Measurements from ENCODE around the gene SUOX.
"Not testable (repeated sequence)": the region's sequence is repeated elsewhere in the genome, so short reads cannot be mapped to it uniquely, and the experiment has no call there.

SUOX gene

GRCh38 chr12:55984861-55985260 lies 12.2 kb upstream of the SUOX start:
- no peak for DNase-seq

- DNase-seq: no peak
Observed at GRCh38 chr12:55985341-55985740, 11.7 kb upstream of the SUOX start.

- DNase-seq: not testable (repeated sequence)
Observed at GRCh38 chr12:55985976-55986375, 11.1 kb upstream of the SUOX start.

GRCh38 chr12:55991110-55991509 lies 6.0 kb upstream of the SUOX start:
- no peak for DNase-seq

- DNase-seq: no peak
Observed at GRCh38 chr12:55993230-55993853, 3.7 kb upstream of the SUOX start.

GRCh38 chr12:55995366-55995765 lies 1.7 kb upstream of the SUOX start:
- DNase-seq: no peak

- DNase-seq: peak in 2 of 4 experiments; percentile 30 to 40
Observed at GRCh38 chr12:55996201-55996714, 818 bp upstream of the SUOX start.

- no peak for DNase-seq
Observed at GRCh38 chr12:55997535-55997859, 421 bp downstream of the SUOX start.

- not testable (repeated sequence) for DNase-seq
Observed at GRCh38 chr12:55999522-55999921, 2.4 kb downstream of the SUOX start.

- not testable (repeated sequence) for DNase-seq
Observed at GRCh38 chr12:55999999-56000540, 3.0 kb downstream of the SUOX start.

- DNase-seq: no peak
Observed at GRCh38 chr12:56001487-56002100, 4.5 kb downstream of the SUOX start.

GRCh38 chr12:56003376-56003775 lies 6.3 kb downstream of the SUOX start:
- not testable (repeated sequence) for DNase-seq

GRCh38 chr12:56004211-56004610 lies 7.1 kb downstream of the SUOX start:
- no peak for DNase-seq

GRCh38 chr12:56007564-56008559 lies 10.8 kb downstream of the SUOX start:
- peak in 3 of 4 experiments; percentile 40 to 77 (median 63) for DNase-seq

- no peak for DNase-seq
Observed at GRCh38 chr12:56010111-56010570, 13.1 kb downstream of the SUOX start.

GRCh38 chr12:56011509-56012090 lies 14.5 kb downstream of the SUOX start:
- no peak for DNase-seq

- no peak for DNase-seq
Observed at GRCh38 chr12:56013482-56013881, 16.4 kb downstream of the SUOX start.

GRCh38 chr12:56014205-56014604 lies 17.1 kb downstream of the SUOX start:
- DNase-seq: no peak

GRCh38 chr12:56017181-56017580 lies 20.1 kb downstream of the SUOX start:
- DNase-seq: no peak

- DNase-seq: no peak
Observed at GRCh38 chr12:56018356-56018755, 21.3 kb downstream of the SUOX start.

GRCh38 chr12:56020423-56021184 lies 23.5 kb downstream of the SUOX start, which contains the start of gene IKZF4:
IKZF4 (plus strand) TSS chr12:56021043; CDS start chr12:56021494, 451 bp downstream.
- no peak for DNase-seq
